PFSK-1 (cell line): ENCODE measurements around the gene DGKG.

Experiments used
- FOXP2 ChIP-seq: optimal IDR thresholded peaks from 2 replicates; pipeline ENCODE3; 2011; ENCODE audit warnings: borderline replicate concordance, control low read depth, inconsistent platforms; ENCODE audit not compliant: insufficient read depth; ENCODE audit errors: extremely low read length, extremely low read depth
- POLR2AphosphoS5 ChIP-seq: IDR thresholded peaks from 2 replicates; pipeline ENCODE4 v1.6.1; 2012; ENCODE audit warnings: low read depth, mild to moderate bottlenecking, control low read depth, low read length, moderate library complexity
- SIN3A ChIP-seq: IDR thresholded peaks from 2 replicates; pipeline ENCODE4 v1.6.1; 2012; ENCODE audit warnings: mild to moderate bottlenecking, low read length, moderate library complexity, borderline replicate concordance; ENCODE audit not compliant: insufficient read depth
- TAF1 ChIP-seq: IDR thresholded peaks from 2 replicates; pipeline ENCODE4 v1.6.1; 2012; ENCODE audit warnings: low read length, control low read depth, borderline replicate concordance; ENCODE audit not compliant: insufficient read depth
- TF ChIP-seq, protein P1 (sequence below), 2 experiments: IDR thresholded peaks; 2 replicates each; pipeline versions ENCODE4 v1.6.1 to v1.8.0; 2011 to 2012; ENCODE audit warnings: low read depth in 2 of 2, low read length in 2 of 2, control low read depth in 1 of 2, inconsistent platforms in 1 of 2, mild to moderate bottlenecking in 1 of 2, moderate library complexity in 1 of 2; ENCODE audit not compliant: insufficient read depth in 1 of 2

The DGKG gene

DNA sequence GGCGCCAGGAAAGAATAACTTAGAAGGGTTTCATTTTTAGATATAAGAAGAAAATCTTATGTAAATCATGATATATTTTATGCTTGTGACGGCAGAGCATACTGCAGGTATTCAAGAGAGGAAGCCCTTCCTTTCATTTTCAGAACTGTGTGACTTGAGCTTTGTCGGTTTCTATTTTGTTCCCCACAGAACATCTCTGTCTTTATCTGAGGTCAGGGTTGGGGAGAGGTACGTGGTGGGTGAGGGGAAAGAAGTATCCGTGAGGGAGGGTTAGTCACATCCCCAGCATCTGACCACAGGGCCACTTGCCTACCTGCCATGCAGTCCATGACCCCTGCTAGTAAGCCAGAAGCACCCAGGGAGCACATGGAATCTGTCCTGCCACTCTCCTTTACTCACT, 126.5 kb downstream of the DGKG start:
- TF ChIP-seq TAF1 (no peak), SIN3A (no peak), POLR2AphosphoS5 (no peak), FOXP2 (no peak)
- TF ChIP-seq, protein P1, sequence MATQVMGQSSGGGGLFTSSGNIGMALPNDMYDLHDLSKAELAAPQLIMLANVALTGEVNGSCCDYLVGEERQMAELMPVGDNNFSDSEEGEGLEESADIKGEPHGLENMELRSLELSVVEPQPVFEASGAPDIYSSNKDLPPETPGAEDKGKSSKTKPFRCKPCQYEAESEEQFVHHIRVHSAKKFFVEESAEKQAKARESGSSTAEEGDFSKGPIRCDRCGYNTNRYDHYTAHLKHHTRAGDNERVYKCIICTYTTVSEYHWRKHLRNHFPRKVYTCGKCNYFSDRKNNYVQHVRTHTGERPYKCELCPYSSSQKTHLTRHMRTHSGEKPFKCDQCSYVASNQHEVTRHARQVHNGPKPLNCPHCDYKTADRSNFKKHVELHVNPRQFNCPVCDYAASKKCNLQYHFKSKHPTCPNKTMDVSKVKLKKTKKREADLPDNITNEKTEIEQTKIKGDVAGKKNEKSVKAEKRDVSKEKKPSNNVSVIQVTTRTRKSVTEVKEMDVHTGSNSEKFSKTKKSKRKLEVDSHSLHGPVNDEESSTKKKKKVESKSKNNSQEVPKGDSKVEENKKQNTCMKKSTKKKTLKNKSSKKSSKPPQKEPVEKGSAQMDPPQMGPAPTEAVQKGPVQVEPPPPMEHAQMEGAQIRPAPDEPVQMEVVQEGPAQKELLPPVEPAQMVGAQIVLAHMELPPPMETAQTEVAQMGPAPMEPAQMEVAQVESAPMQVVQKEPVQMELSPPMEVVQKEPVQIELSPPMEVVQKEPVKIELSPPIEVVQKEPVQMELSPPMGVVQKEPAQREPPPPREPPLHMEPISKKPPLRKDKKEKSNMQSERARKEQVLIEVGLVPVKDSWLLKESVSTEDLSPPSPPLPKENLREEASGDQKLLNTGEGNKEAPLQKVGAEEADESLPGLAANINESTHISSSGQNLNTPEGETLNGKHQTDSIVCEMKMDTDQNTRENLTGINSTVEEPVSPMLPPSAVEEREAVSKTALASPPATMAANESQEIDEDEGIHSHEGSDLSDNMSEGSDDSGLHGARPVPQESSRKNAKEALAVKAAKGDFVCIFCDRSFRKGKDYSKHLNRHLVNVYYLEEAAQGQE (IDR thresholded peaks at IDR 0.05; ENCODE audit: insufficient read depth in 1 of 2, low read depth in 2 of 2, low read length in 2 of 2), result no peak

DNA sequence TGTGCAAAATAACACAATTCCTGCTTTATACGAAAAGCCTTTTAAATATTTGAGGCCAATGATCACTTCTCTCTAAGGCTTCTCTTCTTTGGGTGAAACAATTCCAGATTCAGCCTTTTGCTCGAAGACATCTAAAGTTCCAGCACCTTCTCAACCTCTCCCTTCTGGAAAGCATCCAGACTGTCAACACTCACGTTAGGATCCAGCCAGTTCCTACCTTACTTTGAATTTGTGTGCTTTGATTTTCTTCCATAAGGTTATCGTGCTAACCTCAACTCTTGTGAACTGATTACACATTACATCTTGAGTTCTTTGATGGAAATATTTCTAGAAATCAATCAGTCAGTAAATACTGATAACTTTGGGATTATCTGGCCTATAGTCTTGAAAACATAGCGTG, 127.9 kb downstream of the DGKG start:
- TF ChIP-seq, protein P1 (IDR thresholded peaks at IDR 0.05; ENCODE audit: insufficient read depth in 1 of 2, low read depth in 2 of 2, low read length in 2 of 2), result no peak
- TF ChIP-seq SIN3A, result no peak
- TF ChIP-seq TAF1, result no peak
- TF ChIP-seq POLR2AphosphoS5, result no peak
- TF ChIP-seq FOXP2, result no peak

DNA sequence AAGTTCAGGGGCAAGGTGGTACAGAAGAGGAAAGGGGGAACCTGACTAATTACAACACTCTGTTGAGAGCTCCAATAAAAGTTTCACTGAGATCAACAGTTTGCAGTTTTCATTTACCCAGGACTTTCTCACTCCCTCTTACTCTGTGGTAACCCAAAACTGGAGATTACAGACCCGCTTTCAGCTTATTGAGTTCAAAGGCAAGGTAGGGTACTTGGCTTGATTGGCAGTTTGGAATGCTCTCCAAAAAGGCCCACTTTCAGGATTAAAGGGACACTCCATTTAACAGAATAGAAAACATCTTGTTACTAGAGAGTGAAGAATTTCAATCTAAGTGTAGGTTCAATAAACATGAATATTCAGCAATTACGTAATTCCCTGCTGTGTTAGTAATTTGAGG, 135.6 kb downstream of the DGKG start:
- TF ChIP-seq FOXP2 (no peak), POLR2AphosphoS5 (no peak), SIN3A (no peak), TAF1 (no peak)
- TF ChIP-seq, protein P1 (IDR thresholded peaks at IDR 0.05; ENCODE audit: insufficient read depth in 1 of 2, low read depth in 2 of 2, low read length in 2 of 2), result no peak

DNA sequence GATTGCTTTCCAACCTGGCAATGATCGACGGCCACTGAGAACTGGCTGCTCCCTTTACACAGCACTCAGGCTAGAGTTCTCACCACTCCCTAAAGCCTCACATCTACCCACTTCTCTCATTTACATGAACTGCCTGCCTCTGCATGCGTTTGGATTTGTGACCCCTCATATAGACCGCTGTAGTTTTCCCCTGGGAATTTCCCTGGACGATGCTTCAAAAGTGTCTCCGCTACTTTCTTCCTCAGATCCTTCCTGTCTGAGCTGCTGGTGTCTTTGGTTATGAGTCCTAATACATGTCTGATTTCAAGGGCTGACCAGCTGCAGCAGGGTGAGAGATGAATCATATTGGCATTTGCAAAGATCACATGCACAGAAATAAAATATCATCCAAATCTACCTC, 136.4 kb downstream of the DGKG start:
- TF ChIP-seq, protein P1 (IDR thresholded peaks at IDR 0.05; ENCODE audit: insufficient read depth in 1 of 2, low read depth in 2 of 2, low read length in 2 of 2), result no peak
- TF ChIP-seq SIN3A (no peak), POLR2AphosphoS5 (no peak), FOXP2 (no peak), TAF1 (no peak)

DNA sequence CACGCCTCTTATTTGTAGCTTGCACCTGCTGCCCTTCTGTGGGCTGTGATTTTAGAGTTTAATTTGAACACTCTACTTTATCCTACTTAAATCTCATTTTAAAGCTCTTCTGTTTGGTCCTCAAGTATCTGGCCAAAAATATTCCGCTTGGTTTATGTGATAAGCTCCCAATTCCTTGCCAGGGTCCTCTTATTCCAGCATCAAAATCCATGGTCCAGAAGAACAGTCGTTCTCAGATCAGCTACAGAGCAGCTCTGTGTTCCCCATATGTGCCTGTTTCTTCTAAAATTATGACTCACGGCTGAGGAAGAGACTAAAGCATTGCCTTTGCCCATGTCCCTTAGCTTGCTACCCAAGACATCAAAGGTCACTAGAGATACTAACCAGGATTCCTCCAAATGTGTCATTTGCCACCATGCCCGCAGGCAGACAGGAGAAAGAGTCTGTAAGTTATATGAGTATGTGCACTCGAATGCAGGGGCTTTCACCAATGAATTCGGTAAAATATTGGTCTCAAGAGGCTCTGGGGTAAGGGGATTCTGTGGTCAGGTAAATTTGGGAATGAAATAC, 137.9 kb downstream of the DGKG start:
- TF ChIP-seq TAF1, result no peak
